Vagina (tissue), 2 donors: ENCODE data around the gene PAPPA2.

Experiments used
- POLR2A ChIP-seq, 2 donors: fragments of 450-650 bp; IDR thresholded peaks; one replicate each; pipeline ENCODE4 v1.6.1; 2017; ENCODE audit warnings: antibody characterized with exemption in 2 of 2, mild to moderate bottlenecking in 2 of 2, moderate library complexity in 2 of 2
- TF ChIP-seq, protein P1 (sequence below), 3 experiments: fragments of 450-650 bp in 2 of 3; fragments of 200-600 bp in 1 of 3; sonication (generic) in 1 of 3; IDR thresholded peaks; one replicate each; pipeline ENCODE4 v1.5.1; 2017 to 2019; ENCODE audit warnings: antibody characterized with exemption in 3 of 3, mild to moderate bottlenecking in 2 of 3, moderate library complexity in 2 of 3

DNA sequence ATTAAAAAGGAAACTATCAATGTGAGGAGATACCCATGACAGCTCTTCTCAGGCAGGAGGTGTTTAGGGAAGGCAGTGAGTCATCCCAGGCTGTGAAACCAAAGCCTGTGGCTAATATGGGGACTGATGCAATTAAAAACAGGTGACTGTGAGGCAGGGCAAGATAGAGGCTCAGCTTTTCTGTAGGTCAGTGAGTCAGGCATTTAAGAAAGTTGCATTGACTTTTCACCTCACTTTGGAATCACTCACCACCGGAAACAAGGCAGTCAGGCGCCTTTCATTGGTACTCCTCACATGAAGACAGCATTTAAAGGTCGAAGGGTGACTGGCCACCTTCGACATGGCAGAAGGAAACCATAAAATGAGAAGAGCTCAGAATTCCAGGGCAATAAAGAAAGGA, 54.5 kb downstream of the PAPPA2 start:
- TF ChIP-seq, protein P1, sequence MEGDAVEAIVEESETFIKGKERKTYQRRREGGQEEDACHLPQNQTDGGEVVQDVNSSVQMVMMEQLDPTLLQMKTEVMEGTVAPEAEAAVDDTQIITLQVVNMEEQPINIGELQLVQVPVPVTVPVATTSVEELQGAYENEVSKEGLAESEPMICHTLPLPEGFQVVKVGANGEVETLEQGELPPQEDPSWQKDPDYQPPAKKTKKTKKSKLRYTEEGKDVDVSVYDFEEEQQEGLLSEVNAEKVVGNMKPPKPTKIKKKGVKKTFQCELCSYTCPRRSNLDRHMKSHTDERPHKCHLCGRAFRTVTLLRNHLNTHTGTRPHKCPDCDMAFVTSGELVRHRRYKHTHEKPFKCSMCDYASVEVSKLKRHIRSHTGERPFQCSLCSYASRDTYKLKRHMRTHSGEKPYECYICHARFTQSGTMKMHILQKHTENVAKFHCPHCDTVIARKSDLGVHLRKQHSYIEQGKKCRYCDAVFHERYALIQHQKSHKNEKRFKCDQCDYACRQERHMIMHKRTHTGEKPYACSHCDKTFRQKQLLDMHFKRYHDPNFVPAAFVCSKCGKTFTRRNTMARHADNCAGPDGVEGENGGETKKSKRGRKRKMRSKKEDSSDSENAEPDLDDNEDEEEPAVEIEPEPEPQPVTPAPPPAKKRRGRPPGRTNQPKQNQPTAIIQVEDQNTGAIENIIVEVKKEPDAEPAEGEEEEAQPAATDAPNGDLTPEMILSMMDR (IDR thresholded peaks at IDR 0.05) = no peak
- TF ChIP-seq POLR2A (IDR thresholded peaks at IDR 0.05) = no peak
